OCI-LY3 (cell line): ENCODE results near the gene ATP5MG.

Source experiments
- EZH2phosphoT487 ChIP-seq: fragments of 200-600 bp; shearing (Covaris generic); IDR thresholded peaks from 2 replicates; pipeline ENCODE4 v1.6.1; 2018; ENCODE audit warnings: antibody characterized with exemption, mixed run types, low read depth
- TF ChIP-seq, protein P1 (sequence below): fragments of 200-600, 300-600 bp; sonication (generic); IDR thresholded peaks from 2 replicates; pipeline ENCODE4 v1.5.1; 2014; ENCODE audit warnings: antibody characterized with exemption, low read length, low read depth

- TF ChIP-seq, protein P1, sequence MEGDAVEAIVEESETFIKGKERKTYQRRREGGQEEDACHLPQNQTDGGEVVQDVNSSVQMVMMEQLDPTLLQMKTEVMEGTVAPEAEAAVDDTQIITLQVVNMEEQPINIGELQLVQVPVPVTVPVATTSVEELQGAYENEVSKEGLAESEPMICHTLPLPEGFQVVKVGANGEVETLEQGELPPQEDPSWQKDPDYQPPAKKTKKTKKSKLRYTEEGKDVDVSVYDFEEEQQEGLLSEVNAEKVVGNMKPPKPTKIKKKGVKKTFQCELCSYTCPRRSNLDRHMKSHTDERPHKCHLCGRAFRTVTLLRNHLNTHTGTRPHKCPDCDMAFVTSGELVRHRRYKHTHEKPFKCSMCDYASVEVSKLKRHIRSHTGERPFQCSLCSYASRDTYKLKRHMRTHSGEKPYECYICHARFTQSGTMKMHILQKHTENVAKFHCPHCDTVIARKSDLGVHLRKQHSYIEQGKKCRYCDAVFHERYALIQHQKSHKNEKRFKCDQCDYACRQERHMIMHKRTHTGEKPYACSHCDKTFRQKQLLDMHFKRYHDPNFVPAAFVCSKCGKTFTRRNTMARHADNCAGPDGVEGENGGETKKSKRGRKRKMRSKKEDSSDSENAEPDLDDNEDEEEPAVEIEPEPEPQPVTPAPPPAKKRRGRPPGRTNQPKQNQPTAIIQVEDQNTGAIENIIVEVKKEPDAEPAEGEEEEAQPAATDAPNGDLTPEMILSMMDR = no peak
- TF ChIP-seq EZH2phosphoT487 = no peak
Observed at GRCh38 chr11:118411530-118411929, 10.1 kb downstream of the ATP5MG start.
